Bone marrow (tissue), 2 donors: Measurements from ENCODE around the gene SYTL5.

Experiments used
- DNase-seq, 2 donors: peaks; one replicate each; lab custom pipeline; 2025; lab: John Stamatoyannopoulos, UW

The SYTL5 gene

DNA sequence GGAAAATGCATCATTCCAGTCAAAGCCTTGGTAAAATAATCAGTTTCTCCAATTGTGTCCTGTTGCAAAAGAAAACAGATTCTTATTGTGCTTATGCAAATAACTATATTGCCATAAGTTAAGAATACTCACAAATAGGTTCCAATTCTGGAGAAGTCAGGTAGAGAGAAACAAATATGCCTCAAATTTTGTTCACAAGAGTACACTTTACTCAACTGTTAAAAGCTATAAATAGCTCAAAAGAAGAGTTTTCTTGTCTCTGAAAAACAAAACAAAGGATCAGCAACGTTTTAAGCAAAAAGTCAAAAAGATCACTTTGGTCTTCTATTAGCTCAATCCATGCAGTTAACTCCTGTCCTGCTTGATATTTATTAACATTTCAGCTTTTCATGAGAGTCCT is 21.9 kb downstream of the SYTL5 start:
- DNase-seq = no peak

DNA sequence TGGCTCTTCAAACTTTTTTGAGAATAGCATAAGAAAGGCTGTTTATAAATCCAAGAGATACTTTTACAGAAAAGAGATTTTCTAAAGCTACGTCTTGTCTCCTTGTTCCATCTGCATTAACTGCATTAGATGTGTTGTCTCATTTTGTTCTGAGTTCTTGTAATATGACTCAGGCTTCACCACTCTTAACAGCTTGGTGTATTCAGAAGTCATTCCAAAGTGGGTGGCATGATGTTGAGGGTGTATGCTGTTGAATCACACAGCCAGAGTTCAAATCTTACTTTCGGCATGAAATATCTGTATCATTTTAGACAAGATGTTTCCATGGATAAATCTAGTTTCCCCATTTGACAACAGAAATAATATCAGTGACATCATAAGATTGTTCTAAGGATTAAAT is 30.1 kb downstream of the SYTL5 start:
- no peak for DNase-seq

GRCh38 chrX:38038501-38038900 is 32.1 kb downstream of the SYTL5 start:
- no peak for DNase-seq

- no peak for DNase-seq
Observed at GRCh38 chrX:38041237-38041636, 34.9 kb downstream of the SYTL5 start.

DNA sequence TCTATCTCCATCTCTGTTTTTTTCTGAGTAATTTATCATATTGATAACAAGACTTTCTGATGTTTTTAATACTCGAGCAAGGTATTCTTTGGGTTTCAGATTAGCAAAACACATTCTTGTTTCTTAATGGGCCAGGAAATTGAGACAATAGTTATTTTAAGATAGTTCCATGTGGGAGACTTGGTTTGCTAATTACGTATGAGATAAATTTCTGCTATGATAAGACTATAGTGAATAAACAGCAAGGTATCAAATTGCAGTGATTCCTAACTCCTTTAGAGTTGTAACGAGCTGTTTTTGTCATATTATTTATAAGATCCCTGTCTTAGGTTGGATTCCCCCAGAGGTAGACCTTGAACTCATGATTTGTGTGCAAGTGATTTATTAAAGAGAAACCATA is 38.3 kb downstream of the SYTL5 start:
- no peak for DNase-seq

- DNase-seq = no peak
Observed at GRCh38 chrX:38045538-38046096, 39.3 kb downstream of the SYTL5 start.

DNA sequence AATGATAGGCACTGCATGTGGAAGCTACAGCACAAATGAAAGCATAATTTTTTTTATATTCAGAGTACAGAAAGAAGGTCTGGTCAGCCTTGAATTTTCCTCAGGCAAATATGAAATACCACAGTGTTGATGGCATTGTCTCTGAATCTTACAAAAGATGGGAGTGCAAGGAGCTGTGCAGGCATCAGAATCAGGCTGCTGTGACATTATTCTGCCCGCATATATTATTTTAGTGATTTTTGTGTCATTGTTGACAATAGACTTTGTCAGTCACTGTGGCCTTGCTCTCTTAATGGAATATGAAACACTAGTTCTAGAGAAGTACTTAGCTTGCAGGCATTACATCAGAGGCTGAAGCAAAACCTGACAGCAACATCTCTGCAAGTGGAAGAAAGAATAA is 42.5 kb downstream of the SYTL5 start:
- no peak for DNase-seq

DNA sequence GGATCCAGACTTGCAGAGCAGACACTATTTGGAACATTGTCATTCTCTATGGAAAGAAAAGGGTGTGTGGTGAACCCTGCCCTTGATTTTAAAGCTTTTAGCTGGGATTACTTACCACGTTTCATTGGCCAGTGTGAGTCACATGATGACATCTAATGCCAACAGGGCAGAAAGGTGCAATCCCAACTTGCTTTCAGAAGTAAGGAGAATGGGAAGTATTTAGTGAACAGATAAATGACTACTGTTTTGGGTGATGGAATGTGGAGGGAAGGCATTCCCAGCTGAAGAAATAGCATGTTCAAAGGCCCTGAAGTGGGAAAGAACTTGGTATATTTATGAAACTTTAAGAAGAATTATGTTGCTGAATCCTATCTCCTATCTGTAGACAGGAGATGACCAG is 44.5 kb downstream of the SYTL5 start:
- no peak for DNase-seq

- DNase-seq = no peak
Observed at GRCh38 chrX:38052096-38052495, 45.7 kb downstream of the SYTL5 start.

GRCh38 chrX:38055170-38055847 is 49.0 kb downstream of the SYTL5 start:
- no peak for DNase-seq

DNA sequence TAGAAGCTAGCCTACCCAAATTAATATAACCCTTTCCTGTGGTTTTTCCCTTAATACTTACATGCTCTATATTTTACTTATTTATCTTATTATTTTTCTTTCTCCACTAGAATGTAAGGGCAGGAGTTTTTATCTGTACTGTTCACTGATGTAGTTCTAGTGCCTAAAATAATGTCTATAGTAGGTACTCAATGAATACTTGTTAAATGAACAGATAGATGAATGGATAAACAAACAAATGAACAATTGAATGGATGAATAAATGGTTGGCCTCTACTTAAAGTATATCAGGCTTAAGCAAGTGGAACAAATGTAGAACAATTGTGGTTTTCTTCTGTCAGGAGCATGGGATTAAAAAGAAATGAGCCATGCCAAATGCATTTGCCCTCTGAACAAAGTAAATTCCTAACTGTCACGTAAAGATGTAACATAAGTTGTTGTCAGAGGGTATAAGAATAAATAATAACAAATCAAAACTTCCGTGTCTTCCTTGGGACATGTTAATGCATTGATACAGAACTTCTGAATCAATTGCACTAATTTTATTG is 54.1 kb downstream of the SYTL5 start:
- DNase-seq = no peak

- no peak for DNase-seq
Observed at GRCh38 chrX:38061335-38061734, 55.0 kb downstream of the SYTL5 start.

GRCh38 chrX:38066934-38067333 is 60.6 kb downstream of the SYTL5 start:
- no peak for DNase-seq

DNA sequence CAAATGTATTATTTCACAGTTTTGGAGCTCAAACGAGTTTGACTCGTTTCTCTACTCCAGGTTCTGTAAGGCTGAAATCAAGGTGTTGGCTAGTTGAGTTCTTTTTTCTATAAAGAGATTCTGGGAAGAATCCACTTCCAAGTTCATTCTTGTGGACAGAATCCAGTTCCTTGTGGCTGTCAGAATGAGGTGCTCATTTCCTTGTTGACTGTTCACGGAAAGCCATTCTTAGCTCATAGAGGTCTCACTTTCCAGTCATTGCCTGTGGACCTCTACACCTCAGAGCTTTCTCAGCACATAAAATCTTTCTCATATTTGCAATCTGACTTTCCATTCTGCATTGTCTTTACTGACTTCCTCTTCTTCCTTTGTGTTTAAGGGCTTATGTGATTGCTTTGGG is 62.9 kb downstream of the SYTL5 start:
- DNase-seq = no peak

DNA sequence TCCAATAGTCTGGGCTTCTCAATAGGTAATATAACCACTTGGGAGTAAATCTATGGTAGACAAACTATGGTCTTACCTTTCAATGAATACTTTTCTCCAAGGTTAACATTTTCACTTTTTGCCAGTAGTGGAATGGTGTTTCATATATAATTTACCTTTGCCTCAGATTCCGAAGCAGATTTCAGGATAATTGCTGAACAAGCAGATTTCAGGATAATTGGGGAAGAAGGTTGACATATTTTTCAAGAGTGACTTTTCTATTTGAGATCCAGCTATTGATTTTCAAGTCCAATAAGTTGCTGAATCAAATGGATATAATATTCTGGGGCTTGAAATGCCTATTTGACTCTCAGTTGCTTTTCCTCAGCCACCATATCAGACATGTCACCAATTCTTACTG is 63.6 kb downstream of the SYTL5 start:
- DNase-seq = no peak

DNA sequence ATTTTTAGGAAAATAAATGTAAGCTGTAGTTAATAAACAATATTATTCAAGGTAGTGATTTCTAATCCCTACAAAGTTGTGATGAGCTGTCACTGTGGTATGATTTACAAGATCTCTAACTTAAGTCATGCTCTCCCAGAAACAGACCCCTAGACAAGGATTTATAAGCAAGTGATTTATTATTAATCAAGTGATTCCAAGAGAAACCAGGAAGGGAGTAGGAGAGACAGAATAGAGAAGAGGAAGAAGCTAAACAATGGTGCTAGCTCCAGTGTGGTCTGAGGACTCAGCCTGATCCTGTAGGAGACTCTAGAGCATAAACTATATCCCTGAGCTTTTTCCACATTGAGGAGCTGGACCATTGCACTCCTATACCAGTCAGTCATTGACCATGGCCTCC is 73.1 kb downstream of the SYTL5 start:
- no peak for DNase-seq

GRCh38 chrX:38080808-38081207 is 74.5 kb downstream of the SYTL5 start:
- DNase-seq = no peak

- DNase-seq = no peak
Observed at GRCh38 chrX:38081909-38082308, 75.6 kb downstream of the SYTL5 start.

DNA sequence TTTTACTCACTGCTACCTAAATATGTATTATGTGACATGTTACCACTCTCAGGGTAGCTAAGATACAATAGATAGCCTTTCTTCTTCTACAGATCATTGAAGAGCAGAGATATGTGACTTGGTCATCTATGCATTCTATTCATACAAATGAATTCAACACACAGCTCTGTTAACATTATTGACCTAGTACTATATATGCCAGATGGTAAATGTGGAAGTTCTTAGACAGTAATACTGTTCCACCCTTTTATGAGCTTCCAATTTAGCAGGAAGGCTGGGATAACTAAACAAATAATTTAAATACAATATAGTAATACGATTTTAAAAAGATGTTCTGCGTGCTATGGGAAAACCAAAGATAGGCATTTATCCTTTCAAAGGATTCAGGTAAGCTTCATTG is 76.0 kb downstream of the SYTL5 start:
- DNase-seq = no peak

DNA sequence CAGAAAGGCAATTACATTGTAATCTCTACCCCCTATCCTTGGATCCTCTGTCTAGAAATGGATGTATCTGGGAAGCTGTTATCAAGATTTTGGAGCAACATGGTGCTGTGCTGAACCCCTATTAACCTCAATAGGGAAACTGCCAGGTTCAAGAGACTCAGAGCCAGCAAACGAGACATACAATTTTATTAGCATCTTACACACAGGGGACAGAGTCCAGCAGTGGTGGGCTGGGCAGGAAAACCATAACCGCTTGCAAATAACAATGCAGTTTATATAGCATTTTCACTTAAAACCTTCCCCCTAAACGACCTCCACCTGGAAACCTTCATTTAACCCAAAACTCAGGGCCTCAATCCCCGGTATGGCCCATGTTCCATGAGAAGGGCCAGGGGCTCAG is 79.5 kb downstream of the SYTL5 start:
- no peak for DNase-seq

- DNase-seq = no peak
Observed at GRCh38 chrX:38086451-38087215, 80.3 kb downstream of the SYTL5 start.

DNA sequence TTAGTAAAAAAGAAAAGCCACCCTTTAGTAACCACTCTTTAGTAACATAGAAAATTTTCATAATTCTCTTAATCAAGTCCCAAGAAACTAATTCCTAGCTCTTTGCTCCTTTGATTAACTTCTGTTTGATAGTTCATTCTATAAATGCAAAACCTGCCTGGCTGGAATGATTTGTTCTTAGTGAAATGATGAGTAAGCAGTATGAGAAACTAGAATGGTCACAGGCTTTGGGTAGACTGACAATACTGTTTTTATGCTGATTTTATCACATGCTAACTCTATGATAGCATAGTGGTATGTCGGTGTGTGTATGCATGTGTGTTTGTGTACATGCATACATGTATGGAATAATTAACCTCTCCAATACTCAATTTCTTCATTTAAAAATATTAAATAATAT is 81.2 kb downstream of the SYTL5 start:
- no peak for DNase-seq
